HL-60 (cell line): ENCODE measurements around the gene HBE1.

Experiments used
- CTCF ChIP-seq: IDR thresholded peaks from one replicate; pipeline ENCODE4 v1.5.1; 2011; ENCODE audit warnings: low read length, control low read depth, inconsistent platforms; ENCODE audit not compliant: insufficient read depth
- POLR2AphosphoS5 ChIP-seq: IDR thresholded peaks from 2 replicates; pipeline ENCODE4 v1.6.1; 2012; ENCODE audit warnings: low read depth
- REST ChIP-seq: IDR thresholded peaks from 2 replicates; pipeline ENCODE4 v1.6.1; 2012; ENCODE audit warnings: low read depth; ENCODE audit not compliant: insufficient replicate concordance

GRCh38 chr11:5317292-5317691 lies 47.5 kb upstream of the HBE1 start:
- TF ChIP-seq CTCF (no peak), REST (no peak), POLR2AphosphoS5 (no peak)
